Ovary (tissue), 9 donors: ENCODE results near the gene DAPP1. TPM values are rescaled to one million over a fixed set of nuclear protein-coding genes. Genes with fewer than 3 reads are reported as not detected.
A peak's percentile ranks its signal among the peaks of the same experiment; 100 is the strongest.

Experiments used
- DNase-seq, 5 donors: peaks; one replicate each; pipeline ENCODE4 v3.0.0-alpha.2; 2019 to 2020
- H3K27ac ChIP-seq, 2 donors: fragments of 200-600 bp; one replicate each; pipeline versions ENCODE4 v1.5.1 to v1.8.0; 2019 to 2022
- H3K27me3 ChIP-seq: fragments of 200-600 bp; one replicate; pipeline ENCODE4 v1.8.0; 2022
- H3K36me3 ChIP-seq: fragments of 200-600 bp; sonication (generic); one replicate; pipeline ENCODE4 v1.5.1; 2019
- H3K4me1 ChIP-seq: one replicate; pipeline ENCODE4 v1.8.1; 2013; ENCODE audit warnings: mild to moderate bottlenecking, moderate library complexity; ENCODE audit not compliant: insufficient read depth
- H3K4me3 ChIP-seq: fragments of 200-600 bp; sonication (generic); one replicate; pipeline ENCODE4 v1.5.1; 2017
- H3K9me3 ChIP-seq, 2 donors: fragments of 200-600 bp in 1 of 2; sonication (generic) in 1 of 2; one replicate each; pipeline versions ENCODE4 v1.5.1 to v1.8.1; 2013 to 2019; ENCODE audit warnings: mild to moderate bottlenecking in 1 of 2, moderate library complexity in 1 of 2
- CTCF ChIP-seq, 3 donors: fragments of 450-650 bp in 2 of 3; fragments of 200-600 bp in 1 of 3; IDR thresholded peaks; one replicate each; pipeline versions ENCODE4 v1.5.1 to v1.8.0; 2016 to 2022; ENCODE audit warnings: antibody characterized with exemption in 3 of 3, mild to moderate bottlenecking in 1 of 3
- EP300 ChIP-seq: sonication (generic); formaldehyde crosslinking; IDR thresholded peaks from one replicate; pipeline ENCODE4 v1.6.1; 2017; ENCODE audit warnings: antibody characterized with exemption
- POLR2A ChIP-seq: fragments of 450-650 bp; IDR thresholded peaks from one replicate; pipeline ENCODE4 v1.6.1; 2017; ENCODE audit warnings: antibody characterized with exemption, mild to moderate bottlenecking, moderate library complexity
- WGBS, 3 donors: extraction: QIAGEN DNeasy Blood & Tissue Kit in 1 of 3; methylation state at CpG; one replicate each; pipeline versions ENCODE4 v1.1.5 to v1.1.7; 2013 to 2017; 5-methylcytosine and 5-hydroxymethylcytosine counted together
- intact Hi-C, 4 donors: fragments of 100-400 bp; cut with DNase I; formaldehyde crosslinking; loops; one replicate each; pipeline versions ENCODE4 v1.11.0 to v1.15.1; 2022 to 2023
- polyA plus RNA-seq, 2 donors: library from polyadenylated mRNA; stranded (reverse); fragments of 200-250 nt in 1 of 2; fragments of 350-450 nt in 1 of 2; fragmentation: Illumina TruSeq in 1 of 2; extraction: RNeasy Lipid Tissue Mini Kit (QIAGEN cat#74804) in 1 of 2; gene quantifications; one replicate each; pipeline ENCODE4 v1.2.3, GENCODE V29; 2013 to 2014
- total RNA-seq, 7 donors: library from RNA; depleted of rRNA in 2 of 7; stranded (reverse); fragments of >200 nt in 2 of 7; fragmentation: NEBNext Ultra II Directional in 3 of 7; extraction: Animal tissue kit (Norgen Biotek cat#: 25700) in 3 of 7; gene quantifications; one replicate each; pipeline versions ENCODE4 v1.1.0 to v1.2.4, GENCODE V29; 2016 to 2023
- donor health status: DM: no; HTN: no; CAD: no; lungs with moderate emphysema.
- donor health status: DM: no; HTN: no; CAD: no.
- donor health status: Bipolar disorder and iron deficiency.
- donor health status: DM: yes; HTN: yes; CAD: no.
- donor health status: DM: no; HTN: no; CAD: no.
- donor health status: DM: yes; HTN: yes; CAD: no.

DAPP1 gene
- total and polyA plus RNA-seq, 9 donors = 0.34 to 4.1 (median 0.65) TPM

GRCh38 chr4:99894998-99895397 lies 78.4 kb downstream of the DAPP1 start:
- intact Hi-C loops = loop anchor here in 3 of 4 donors (5.0 to 10.0 kb wide), 2 partner anchors 330 to 333 kb away; partner anchors contain the start of gene TRMT10A (in 3 of the 3)
- no peaks in the 10 kb centered on the region for H3K9me3 ChIP-seq
- 90 to 93% (median 92%) methylated on average over 16 of the region's 16 CpGs for WGBS, 3 donors
- H3K27me3 ChIP-seq = no peaks in the 10 kb centered on the region
- H3K36me3 ChIP-seq = no peaks in the 10 kb centered on the region
- no peak overlapping the region for H3K27ac ChIP-seq
- DNase-seq = peak in 3 of 5 donors; percentile 30 to 37 (median 36)
- TF ChIP-seq POLR2A = no peak
- H3K4me3 ChIP-seq = peak overlapping the region; percentile 71
- H3K4me1 ChIP-seq = peaks cover 8% of the 10 kb centered on the region

GRCh38 chr4:99915449-99915848 lies 98.8 kb downstream of the DAPP1 start:
- Histone ChIP-seq H3K9me3 (peaks cover 0 to 3% of the 10 kb centered on the region in 2 donors), H3K4me3 (no peak overlapping the region), H3K27ac (no peak overlapping the region), H3K4me1 (no peaks in the 10 kb centered on the region), H3K36me3 (no peaks in the 10 kb centered on the region), H3K27me3 (no peaks in the 10 kb centered on the region)
- DNase-seq = no peak
- WGBS, 3 donors = 92 to 97% (median 93%) methylated on average over 2 of the region's 2 CpGs
- TF ChIP-seq EP300 = no peak
- TF ChIP-seq CTCF (IDR thresholded peaks at IDR 0.05) = no peak
- TF ChIP-seq POLR2A = no peak
- intact Hi-C loops = no loop called here

GRCh38 chr4:99917575-99917974 lies 100.9 kb downstream of the DAPP1 start:
- intact Hi-C loops = no loop called here
- no peaks in the 10 kb centered on the region for H3K4me1 ChIP-seq
- H3K4me3 ChIP-seq = no peak overlapping the region
- peaks cover 0 to 3% of the 10 kb centered on the region in 2 donors for H3K9me3 ChIP-seq
- no peaks in the 10 kb centered on the region for H3K36me3 ChIP-seq
- 96 to 98% (median 96%) methylated on average over 3 of the region's 3 CpGs for WGBS, 3 donors
- no peak for DNase-seq
- no peak for TF ChIP-seq EP300
- H3K27me3 ChIP-seq = no peaks in the 10 kb centered on the region
- no peak overlapping the region for H3K27ac ChIP-seq

- H3K27me3 ChIP-seq = no peaks in the 10 kb centered on the region
- H3K4me1 ChIP-seq = no peaks in the 10 kb centered on the region
- no peak overlapping the region for H3K27ac ChIP-seq
- no peak for TF ChIP-seq CTCF (IDR thresholded peaks at IDR 0.05)
- TF ChIP-seq POLR2A = no peak
- TF ChIP-seq EP300 = no peak
- H3K9me3 ChIP-seq = peaks cover 0 to 3% of the 10 kb centered on the region in 2 donors
- no peak for DNase-seq
- intact Hi-C loops = no loop called here
- 96 to 100% (median 100%) methylated on average over 2 of the region's 2 CpGs for WGBS, 3 donors
- no peak overlapping the region for H3K4me3 ChIP-seq
- H3K36me3 ChIP-seq = no peaks in the 10 kb centered on the region
Measured at GRCh38 chr4:99918656-99919055, 102.0 kb downstream of the DAPP1 start.

Other genes starting within 250 kb of the DAPP1 start
- 1 to 10 TPM in 6 of 7 donors, under 1 TPM in 1; 0.67 to 4.8 (median 1.9) TPM for gene MTTP, start 242.0 kb upstream of the DAPP1 start, total RNA-seq
- 1 to 10 TPM; 2.6 to 2.7 TPM for gene MTTP, start 242.0 kb upstream of the DAPP1 start, polyA plus RNA-seq
- gene C4orf54, start 159.0 kb upstream of the DAPP1 start, total RNA-seq = under 1 TPM in 6 of 7 donors, not detected in 1; 0.05 to 0.15 (median 0.12) TPM
- gene C4orf54, start 159.0 kb upstream of the DAPP1 start, polyA plus RNA-seq = under 1 TPM in 1 of 2 donors, not detected in 1; 0.06 TPM
- gene LAMTOR3, start 77.6 kb downstream of the DAPP1 start, total RNA-seq = 10 to 100 TPM; 36.5 to 52.4 (median 43.7) TPM
- 10 to 100 TPM; 47.7 to 53.4 TPM for gene LAMTOR3, start 77.6 kb downstream of the DAPP1 start, polyA plus RNA-seq
- gene DNAJB14, start 129.8 kb downstream of the DAPP1 start, total RNA-seq = 10 to 100 TPM; 24.0 to 47.8 (median 38.4) TPM
- gene DNAJB14, start 129.8 kb downstream of the DAPP1 start, polyA plus RNA-seq = 10 to 100 TPM; 10.5 to 15.2 TPM
- gene H2AZ1, start 133.4 kb downstream of the DAPP1 start, total RNA-seq = 100 to 1,000 TPM; 117 to 221 (median 144) TPM
- gene H2AZ1, start 133.4 kb downstream of the DAPP1 start, polyA plus RNA-seq = 100 to 1,000 TPM in 1 of 2 donors, 10 to 100 TPM in 1; 99.7 to 257 TPM